ENCODE results near the gene HNRNPM.
A peak's percentile ranks its signal among the peaks of the same experiment; 100 is the strongest.
"Not testable (repeated sequence)": the region's sequence is repeated elsewhere in the genome, so short reads cannot be mapped to it uniquely, and the experiment has no call there.

HNRNPM gene

DNA sequence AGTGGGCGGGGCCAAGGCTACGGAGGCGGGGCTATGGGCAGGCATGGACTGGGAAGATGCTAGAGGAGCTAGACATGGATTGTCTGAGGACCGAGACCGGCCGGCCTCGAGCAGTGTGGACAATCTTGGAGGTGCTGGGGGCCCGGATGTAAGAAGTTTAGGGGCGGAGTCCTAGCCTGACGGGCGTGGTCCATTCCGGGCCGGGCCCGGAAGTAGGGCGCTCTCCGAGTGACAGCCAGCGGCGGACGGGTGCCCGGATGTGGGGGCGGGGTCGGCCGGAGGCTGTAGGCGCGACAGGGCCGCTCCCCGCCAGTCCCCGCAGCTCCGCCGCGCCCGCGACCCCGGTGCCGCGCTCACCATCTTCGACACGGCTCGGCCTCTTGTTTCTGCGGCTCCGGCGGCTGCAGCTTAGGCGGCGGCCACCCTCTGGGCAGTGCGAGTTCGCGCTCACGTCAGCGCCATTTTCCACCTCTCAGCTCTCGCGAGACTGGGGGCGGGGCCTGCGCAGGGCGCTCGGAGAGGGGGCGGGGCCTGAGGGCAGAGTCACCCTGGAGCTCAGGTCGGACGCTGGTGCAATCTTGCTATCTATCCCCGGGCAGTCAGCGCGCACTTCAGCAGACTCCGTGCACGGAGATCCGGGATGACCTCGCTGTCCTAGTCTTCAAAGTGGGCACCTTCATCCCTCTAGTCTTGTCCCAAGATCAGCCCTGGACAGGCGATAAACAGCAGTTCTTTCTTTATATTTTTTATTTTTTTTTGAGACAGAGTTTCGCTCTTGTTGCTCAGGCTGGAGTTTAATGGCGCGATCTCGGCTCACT lies 69.1 kb downstream of the HNRNPM start, which contains the start of gene ZNF414:
Gene ZNF414 (minus strand): TSS at position 481 of the 818 bp plus-strand sequence. CDS start 121 bp downstream, at position 360.
- peak; percentile 98 for DNase-seq

DNA sequence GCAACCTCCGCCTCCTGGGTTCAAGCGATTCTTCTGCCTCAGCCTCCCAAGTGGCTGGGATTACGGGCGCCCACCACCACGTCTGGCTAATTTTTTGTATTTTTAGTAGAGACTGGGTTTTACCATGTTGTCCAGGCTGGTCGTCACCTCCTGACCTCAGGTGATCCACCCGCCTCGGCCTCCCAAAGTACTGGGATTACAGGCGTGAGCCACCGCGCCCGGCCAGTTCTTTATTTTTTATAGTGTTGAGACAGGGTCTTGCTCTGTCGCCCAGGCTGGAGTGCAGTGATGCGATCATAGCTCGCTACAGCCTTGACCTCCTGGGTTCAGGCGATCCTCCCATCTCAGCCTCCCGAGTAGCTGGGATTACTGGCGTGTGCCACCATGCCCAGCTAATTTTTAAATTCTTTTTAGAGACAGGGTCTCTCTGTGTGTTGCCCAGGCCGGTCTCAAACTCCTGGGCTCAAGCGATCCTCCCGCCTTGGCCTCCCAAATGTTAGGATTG lies 69.8 kb downstream of the HNRNPM start:
- DNase-seq: not testable (repeated sequence)

DNA sequence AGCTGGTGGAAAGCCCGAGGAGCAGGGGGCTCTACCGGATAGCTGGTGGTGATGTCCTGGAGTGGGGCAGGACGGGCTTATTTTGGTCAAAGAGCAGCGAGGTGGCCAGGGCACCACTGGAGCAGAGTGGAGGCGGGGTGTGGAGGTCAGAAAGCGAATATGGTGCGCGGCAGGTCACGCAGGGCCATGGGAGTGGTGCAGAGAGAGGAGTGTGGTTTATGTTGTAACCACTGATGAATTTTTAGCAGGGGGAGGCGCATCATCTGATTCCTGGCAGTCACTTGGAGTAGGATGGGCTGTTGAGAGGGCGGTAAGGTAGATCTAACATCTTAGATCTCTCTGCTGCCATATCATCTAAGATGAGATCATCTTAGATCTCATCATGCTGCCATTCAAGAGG lies 70.5 kb downstream of the HNRNPM start:
- DNase-seq: peak; percentile 79

DNA sequence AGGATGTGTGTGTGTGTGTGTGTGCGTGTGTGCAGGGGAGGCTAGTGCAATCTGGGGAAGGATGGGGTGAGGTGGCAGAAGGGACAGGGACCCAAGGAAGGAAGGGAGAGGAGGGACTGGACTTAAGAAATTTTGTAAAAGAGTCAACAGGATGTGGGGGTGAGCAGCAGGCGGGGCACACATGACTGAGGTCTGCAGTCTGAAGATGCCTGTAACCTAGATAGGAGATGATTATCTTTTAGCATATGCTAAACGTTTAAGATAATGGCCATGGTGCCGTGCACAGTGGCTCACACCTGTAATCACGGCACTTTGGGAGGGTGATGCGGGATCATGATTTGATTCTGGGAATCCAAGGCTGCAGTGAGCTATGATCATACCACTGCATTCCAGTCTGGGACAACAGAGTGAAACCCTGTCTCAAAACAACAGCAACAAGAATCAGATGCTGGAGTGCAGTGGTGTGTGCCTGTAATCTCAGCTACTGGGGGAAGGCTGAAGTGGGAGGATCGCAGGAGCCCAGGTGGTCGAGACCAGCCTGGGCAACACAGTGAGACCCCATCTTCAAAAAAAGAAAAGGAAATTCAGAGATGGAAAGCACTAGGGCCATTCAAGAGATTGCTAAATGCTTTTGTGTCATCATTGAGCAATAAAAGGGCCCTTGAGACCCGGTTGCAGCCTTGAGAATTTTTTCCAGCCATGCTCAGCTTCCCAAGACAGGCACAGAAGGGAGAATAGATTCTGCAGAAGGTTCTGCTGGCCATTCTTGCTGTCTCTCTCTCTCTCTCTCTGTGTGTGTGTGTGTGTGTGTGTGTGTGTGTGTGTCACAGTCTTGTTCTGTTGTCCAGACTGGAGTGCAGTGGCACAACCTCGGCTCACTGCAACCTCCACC lies 73.0 kb downstream of the HNRNPM start:
- DNase-seq: peak; percentile 80

DNA sequence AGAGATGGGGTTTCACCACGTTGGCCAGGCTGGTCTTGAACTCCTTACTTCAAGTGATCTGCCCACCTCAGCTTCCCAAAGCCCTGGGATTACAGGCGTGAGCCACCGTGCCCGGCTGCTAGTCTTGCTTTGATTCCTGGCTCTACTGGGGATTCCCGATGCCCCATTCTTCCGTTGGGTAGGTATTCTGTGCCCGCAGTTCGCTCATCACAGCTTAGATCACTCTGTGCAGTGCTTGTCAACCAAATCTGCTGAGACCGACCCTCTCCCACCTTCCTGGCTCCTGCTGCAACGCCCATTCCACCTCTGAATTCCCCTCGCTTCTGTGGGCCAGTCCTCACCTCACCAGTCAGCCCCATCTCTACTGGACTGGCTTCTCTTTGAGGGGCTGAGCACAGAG lies 73.8 kb downstream of the HNRNPM start:
- DNase-seq: peak; percentile 25

DNA sequence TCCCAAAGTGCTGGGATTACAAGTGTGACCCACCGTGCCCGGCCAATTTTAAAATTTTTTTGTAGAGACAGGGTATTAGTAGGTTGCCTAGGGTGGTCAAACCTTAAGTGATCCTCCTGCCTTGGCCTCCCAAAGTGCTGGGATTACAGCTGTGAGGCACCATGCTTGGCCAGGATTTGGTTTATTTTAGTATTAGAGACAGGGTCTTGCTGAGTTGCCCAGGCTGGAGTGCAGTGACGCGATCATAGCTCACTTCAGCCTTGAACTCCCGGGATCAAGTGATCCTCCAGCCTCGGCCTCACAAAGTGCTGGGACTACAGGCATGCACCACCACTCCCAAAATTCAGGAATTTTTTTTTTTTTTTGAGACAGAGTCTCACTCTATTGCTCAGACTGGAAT lies 74.6 kb downstream of the HNRNPM start:
- DNase-seq: no peak

DNA sequence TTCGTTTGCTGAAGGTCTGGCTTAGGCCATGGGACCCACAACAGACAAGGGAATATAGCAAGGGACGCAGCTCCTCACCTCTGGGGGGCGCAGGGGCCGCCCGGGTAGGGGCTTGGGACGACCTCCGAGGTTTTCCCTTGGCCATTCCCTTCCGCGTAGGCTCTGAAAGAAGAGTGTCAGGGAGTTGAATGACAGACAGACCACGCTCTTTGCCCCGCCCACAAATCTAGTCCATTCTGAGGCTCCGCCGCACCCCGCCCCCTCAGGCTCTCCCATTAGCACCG lies 80.6 kb downstream of the HNRNPM start:
- DNase-seq: no peak

DNA sequence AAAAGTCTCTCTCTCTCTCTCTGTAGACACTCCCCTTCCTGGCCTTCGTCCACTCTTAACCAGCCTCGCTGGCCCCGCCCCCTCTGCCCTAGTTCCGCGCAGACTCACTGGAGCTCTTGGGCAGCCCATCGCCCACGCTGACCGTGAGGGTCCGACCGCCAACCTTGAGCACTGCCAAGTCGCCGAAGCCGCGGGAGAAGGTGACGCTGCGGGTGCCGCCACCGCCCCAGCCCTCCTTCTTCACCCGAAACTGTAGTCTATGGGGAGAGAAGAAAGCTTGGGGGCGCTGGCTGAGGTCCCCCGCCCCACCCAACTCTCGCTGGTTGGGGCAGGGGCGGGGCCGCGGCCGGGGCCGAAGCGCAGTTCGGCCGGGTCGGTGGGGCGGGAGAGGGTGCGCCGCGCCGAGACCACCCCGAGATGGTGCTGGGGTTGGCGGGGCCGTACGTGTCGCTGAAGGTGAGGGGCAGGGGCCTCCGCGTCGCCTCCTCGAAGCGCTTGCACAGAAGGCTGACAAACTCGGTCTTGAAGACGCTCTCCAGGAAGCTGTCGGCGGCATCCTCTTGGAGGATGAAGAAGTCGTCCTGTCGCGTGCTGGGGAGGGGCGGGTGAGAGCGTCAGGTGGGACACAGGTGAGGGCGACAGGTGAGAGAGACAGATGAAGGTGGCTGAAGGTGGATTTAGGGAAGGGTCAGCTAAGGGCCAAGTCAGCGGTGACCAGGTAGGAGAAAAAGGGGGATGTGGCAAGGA lies 81.7 kb downstream of the HNRNPM start:
- no peak for DNase-seq

DNA sequence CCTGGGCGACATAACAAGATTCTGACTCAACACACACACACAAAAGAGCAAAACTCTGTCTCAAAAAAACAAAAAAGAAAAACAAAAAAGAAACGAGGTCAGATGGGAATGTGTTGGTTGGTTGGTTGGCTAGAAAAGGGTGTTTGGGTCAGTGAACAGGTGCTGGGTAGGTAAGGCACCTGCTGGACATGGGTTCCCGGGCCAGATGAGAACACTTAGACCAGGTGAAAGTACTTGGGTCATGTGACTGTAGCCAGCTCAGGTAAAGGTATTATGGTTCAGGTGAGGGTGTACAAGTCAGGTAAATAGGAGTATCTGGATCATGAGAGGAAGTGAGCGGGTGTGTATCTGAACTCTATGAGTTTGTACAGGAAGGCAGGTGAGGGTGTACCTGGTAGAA lies 83.7 kb downstream of the HNRNPM start:
- DNase-seq: no peak

DNA sequence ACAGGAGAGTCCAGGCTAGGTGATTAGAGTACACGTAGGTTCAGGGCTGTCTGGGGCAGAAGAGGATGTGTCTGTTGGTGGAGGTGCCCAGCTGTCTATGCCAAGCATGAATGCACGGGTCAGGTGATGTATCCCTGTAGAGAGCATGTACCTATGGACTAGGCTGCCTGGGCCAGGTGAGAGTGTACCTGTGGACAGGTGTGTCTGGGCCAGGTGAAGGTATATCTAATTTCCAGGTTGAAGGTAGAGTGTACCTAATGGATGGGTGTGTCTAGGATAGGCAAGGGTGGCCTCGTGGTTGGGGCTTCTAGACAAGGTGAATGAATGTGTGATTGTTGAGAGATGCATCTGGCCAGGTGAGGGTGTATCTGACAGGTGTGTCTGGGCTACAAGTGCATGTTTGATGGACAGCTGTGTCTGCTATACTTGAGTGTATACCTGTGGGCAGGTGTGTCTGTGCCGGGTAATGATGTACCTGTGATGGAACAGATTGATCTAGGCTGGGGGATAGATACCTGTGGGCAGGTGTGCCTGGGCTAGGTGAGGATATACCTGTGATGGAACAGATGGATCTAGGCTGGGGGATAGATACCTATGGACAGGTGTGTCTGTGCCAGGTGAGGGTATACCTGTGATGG lies 84.7 kb downstream of the HNRNPM start:
- no peak for DNase-seq

DNA sequence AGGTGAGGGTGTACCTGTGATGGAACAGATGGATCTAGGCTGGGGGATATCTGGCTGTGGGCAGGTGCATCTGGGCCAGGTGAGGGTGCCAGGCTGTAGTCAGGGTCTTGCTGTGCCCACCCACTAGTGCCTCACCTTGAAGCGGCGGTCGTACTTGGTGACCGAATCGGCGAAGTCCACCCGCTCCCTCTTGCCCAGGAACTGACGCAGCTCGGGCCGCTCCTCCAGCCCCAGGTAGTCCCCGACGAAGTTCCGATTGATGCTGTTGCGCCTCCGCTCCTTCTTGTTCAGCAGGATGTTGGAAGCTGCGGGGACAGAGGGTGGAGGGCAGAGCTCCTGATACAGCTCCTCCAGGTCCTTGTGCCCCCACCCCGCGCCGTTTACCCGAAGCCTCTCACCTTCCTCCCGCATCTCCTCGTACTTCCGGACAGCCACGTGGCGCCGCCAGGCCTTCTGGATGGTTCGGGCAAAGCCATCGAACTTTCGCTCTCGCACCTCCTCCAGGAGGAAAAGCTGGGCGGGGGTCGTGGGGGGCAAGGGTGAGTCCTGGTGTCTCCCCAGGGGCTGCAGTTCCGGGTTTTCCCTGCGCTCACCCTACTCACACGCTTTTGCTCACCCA lies 85.4 kb downstream of the HNRNPM start:
- DNase-seq: no peak

DNA sequence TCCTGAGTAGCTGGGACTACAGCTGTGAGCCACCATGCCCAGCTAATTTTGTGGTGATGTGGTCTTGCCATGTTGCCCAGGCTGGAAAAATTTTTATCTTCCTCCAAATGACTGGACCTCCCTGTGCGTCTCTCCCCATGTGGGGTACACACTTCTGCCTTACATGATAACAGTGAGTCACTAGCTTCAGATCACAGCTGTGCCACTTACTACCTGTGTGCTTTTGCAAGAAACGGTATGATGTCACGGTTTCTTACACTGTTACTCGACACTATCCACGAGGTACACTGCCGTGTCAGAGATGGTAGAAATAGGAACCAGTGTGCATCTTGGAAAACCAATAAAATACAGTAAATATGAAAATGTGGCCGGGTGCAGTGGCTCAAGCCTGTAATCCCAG lies 86.7 kb downstream of the HNRNPM start:
- DNase-seq: no peak

DNA sequence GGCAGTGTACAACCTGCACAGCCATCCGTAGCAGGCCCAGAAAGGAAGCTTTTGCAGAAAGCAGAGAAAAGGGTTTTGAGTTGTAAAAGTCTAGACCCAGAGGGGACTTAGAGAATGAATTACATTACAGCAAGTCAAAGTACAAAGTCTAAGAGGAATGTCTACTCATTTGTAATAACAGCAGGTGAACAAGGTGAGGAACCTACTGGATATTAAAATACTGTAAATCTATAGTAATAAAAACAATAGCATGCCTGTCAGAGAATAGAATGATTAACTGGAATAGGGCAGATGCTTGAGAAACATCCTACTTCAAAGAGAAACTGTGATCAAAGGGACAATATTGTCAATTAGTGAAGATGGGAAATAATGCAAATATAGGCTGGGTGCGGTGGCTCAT lies 87.5 kb downstream of the HNRNPM start:
- no peak for DNase-seq

DNA sequence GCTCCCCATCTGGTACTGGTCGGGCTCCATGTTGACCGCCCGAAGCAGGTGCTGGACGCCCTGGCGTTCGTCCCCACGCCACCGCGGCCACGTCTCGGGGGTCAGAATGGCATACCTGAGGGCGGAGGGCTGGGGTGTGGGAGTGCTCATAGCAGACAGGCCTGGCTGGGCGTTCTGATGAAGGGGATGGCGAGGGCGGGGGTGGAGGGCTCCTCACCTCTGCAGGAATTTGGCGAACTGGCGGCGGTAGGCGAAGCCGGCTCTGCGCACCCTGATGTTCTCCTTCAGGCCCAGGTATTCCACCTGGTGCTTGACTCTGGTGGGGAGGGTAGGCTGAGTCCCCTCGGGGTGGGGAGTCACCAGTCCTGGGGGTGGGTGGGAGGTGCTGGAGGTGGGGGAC lies 91.5 kb downstream of the HNRNPM start:
- no peak for DNase-seq

DNA sequence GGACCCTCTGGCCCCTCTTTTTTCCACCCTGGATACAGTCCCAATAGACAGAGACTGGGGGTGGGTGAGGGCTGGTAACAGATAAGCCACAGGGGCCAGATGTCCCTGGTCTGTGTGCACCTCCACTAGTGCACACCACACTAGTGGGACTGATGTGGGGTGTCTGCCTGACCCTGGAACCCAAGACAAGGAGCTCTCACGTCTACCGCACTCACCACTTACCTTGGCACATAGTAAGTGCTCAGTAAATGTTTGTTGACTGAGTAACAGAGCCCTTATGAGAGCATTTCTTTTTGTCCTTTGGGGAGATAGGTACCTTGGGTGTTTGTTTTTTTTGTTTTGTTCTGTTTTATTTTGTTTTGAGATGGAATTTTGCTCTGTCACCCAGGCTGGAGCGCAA lies 92.3 kb downstream of the HNRNPM start:
- DNase-seq: no peak
